ENCODE results near the gene RBM14.

RBM14 gene

DNA sequence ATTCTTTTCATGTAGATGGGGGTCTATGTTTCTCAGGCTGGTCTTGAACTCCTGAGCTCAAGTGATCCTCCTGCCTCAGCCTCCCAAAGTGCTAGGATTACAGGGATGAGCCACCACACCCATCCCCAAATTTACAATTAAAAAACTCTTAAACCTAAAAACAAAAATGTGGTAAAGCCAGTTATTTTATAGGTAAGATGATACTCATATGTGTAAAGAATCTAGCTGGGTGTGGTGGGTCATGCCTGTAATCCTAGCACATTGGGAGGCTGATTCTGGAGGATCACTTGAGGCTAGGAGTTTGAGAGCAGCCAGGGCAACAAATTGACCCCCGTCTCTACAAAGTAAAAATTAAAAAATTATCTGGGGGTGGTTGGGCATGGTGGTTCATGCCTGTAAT is 4.0 kb upstream of the RBM14 start:
- ChIA-PET POLR2A (interaction anchor here (0.6 to 1.6 kb wide), 4 partner anchors 20 to 284 kb away, joined by 3 to 10 read pairs (median 3); partner anchors contain the start of genes CCDC87, CCS, RBM4 and RBM4B), CTCF (interaction anchor here (0.6 kb wide), 2 partner anchors 301 to 744 kb away, joined by 4 to 5 read pairs; no protein-coding TSS in a partner anchor)
- no peak for TF ChIP-seq HDGF (IDR thresholded peaks at IDR 0.05; ENCODE audit: borderline replicate concordance)
- no peak for TF ChIP-seq CTBP1 (IDR thresholded peaks at IDR 0.05; ENCODE audit: borderline replicate concordance)
- TF ChIP-seq, protein P1, sequence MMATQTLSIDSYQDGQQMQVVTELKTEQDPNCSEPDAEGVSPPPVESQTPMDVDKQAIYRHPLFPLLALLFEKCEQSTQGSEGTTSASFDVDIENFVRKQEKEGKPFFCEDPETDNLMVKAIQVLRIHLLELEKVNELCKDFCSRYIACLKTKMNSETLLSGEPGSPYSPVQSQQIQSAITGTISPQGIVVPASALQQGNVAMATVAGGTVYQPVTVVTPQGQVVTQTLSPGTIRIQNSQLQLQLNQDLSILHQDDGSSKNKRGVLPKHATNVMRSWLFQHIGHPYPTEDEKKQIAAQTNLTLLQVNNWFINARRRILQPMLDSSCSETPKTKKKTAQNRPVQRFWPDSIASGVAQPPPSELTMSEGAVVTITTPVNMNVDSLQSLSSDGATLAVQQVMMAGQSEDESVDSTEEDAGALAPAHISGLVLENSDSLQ (IDR thresholded peaks at IDR 0.05) = no peak
- no peak for TF ChIP-seq SUZ12 (IDR thresholded peaks at IDR 0.05)
- no peak for TF ChIP-seq FOXA1 (IDR thresholded peaks at IDR 0.05)
- no peak for TF ChIP-seq ZNF384 (IDR thresholded peaks at IDR 0.05)
- no peak for TF ChIP-seq FOXM1 (IDR thresholded peaks at IDR 0.05; ENCODE audit: borderline replicate concordance)
- no peak for TF ChIP-seq NFRKB (IDR thresholded peaks at IDR 0.05)
- TF ChIP-seq BHLHE40 (IDR thresholded peaks at IDR 0.05; ENCODE audit: borderline replicate concordance) = no peak
- TF ChIP-seq SP1 (IDR thresholded peaks at IDR 0.05) = no peak
- TF ChIP-seq TARDBP (IDR thresholded peaks at IDR 0.05) = no peak
- no peak for TF ChIP-seq LEF1 (IDR thresholded peaks at IDR 0.05; ENCODE audit: borderline replicate concordance)
- TF ChIP-seq ELF4 (IDR thresholded peaks at IDR 0.05) = no peak
- no peak for TF ChIP-seq ARNT (IDR thresholded peaks at IDR 0.05)
- no peak for TF ChIP-seq L3MBTL2 (conservative IDR thresholded peaks at IDR 0.05)
- TF ChIP-seq FOXK2 (IDR thresholded peaks at IDR 0.05) = no peak
- no peak for DNase-seq (ENCODE audit: extremely low spot score)

DNA sequence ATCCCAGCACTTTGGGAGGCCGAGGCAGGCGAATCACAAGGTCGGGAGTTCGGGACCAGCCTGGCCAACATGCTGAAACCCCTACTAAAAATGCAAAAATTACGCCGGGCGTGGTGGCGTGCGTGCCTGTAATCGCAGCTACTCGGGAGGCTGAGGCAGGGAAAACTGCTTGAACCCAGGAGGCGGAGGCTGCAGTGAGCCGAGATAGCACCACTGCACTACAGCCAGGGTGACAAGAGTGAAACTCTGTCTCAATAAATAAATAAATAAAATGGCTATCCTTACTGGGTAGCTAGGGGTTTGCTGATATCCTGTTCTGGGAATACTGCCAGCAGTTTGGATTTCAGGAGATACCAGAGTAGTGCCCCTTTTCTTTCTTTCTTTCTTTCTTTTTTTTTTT is 2.4 kb upstream of the RBM14 start:
- DNase-seq (ENCODE audit: extremely low spot score) = no peak
- ChIA-PET CTCF (no interaction called here), POLR2A (interaction anchor here (0.7 to 1.6 kb wide), 4 partner anchors 9 to 238 kb away, joined by 3 to 10 read pairs (median 4); partner anchors contain the start of genes CCDC87 and CCS)
- TF ChIP-seq LEF1 (IDR thresholded peaks at IDR 0.05; ENCODE audit: borderline replicate concordance) (no peak), FOXA1 (IDR thresholded peaks at IDR 0.05) (no peak), ELF4 (IDR thresholded peaks at IDR 0.05) (no peak), HDGF (IDR thresholded peaks at IDR 0.05; ENCODE audit: borderline replicate concordance) (no peak), ZNF384 (IDR thresholded peaks at IDR 0.05) (no peak), L3MBTL2 (conservative IDR thresholded peaks at IDR 0.05) (no peak), FOXK2 (IDR thresholded peaks at IDR 0.05) (no peak), TARDBP (IDR thresholded peaks at IDR 0.05) (no peak), FOXM1 (IDR thresholded peaks at IDR 0.05; ENCODE audit: borderline replicate concordance) (no peak), NFRKB (IDR thresholded peaks at IDR 0.05) (no peak), ARNT (IDR thresholded peaks at IDR 0.05) (no peak), BHLHE40 (IDR thresholded peaks at IDR 0.05; ENCODE audit: borderline replicate concordance) (no peak), SP1 (IDR thresholded peaks at IDR 0.05) (no peak), CTBP1 (IDR thresholded peaks at IDR 0.05; ENCODE audit: borderline replicate concordance) (no peak), SUZ12 (IDR thresholded peaks at IDR 0.05) (no peak)
- TF ChIP-seq, protein P1 (IDR thresholded peaks at IDR 0.05) = no peak

DNA sequence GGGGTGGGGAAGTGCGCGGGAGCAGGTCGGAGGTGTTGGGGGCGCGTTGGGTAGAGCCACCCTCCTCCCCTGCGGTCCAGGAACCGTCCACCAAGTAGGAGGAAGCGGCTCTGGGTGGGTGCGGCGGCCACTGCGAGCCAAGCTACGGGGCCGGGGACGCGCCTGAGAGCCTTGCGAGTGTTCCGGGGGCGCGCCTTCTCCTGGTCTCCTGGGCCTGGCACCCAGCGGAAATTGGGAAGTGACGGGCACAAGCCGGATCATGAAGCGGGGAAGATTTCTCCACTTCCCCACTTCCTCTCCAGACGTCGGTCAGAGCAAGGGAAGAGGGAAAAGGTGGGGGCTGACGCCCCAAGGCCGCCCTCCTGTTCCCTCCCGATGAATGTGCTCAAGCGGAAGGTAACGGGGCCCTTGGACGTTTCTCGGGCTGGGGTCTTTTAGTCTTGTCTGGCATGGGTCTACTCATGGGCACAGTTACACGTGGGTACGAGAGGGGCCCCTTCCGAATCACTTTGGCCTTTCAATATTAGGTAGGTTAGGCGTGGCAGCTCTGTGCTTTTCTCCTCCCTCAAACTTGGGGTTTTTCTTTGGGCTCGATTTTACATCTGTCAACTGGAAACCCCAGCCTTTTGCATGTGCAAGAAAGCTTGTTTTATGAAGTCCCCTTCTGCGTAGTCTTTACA is 865 bp downstream of the RBM14 start:
- ChIA-PET POLR2A (interaction anchor here (0.6 to 4.4 kb wide), 20 partner anchors 8 to 269 kb away, joined by 3 to 84 read pairs (median 5); partner anchors contain the start of genes ACTN3, BBS1, CCDC87 and CCS), CTCF (interaction anchor here (1.2 to 2.0 kb wide), 3 partner anchors 22 to 60 kb away, joined by 3 to 5 read pairs (median 3); partner anchors contain the start of genes CCDC87, CCS, RBM4 and RBM4B)
- DNase-seq (ENCODE audit: extremely low spot score) = no peak
- TF ChIP-seq FOXK2 (IDR thresholded peaks at IDR 0.05) (no peak), L3MBTL2 (conservative IDR thresholded peaks at IDR 0.05) (no peak), LEF1 (IDR thresholded peaks at IDR 0.05; ENCODE audit: borderline replicate concordance) (no peak)

DNA sequence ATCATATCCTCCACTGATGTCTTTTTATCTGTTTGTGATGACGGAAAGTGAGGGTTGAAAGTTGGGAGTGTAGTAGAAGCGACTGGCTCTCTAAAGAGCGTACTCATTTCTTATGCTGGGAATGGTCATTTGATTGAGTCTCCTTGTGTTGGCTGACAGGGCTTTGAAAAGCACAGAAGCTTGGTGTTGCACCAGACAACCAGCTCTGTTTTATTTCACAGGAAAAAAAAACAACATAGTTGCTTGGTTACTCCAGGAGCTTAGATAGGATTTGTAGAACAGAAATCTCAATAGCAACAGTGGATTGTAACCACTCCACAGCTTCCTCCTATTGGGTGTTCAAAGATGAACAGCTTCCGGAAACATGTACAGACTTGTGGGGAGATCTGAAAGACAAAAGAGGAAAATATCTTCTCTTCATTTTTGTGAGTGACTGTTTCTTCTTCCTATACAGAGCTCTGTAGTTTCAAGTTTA is 2.7 kb downstream of the RBM14 start:
- ChIA-PET POLR2A (interaction anchor here (1.1 to 4.4 kb wide), 2 partner anchors 9 to 18 kb away, joined by 3 to 84 read pairs; partner anchors contain the start of gene RBM4), CTCF (interaction anchor here (0.7 kb wide), 1 partner anchor 58 kb away, joined by 3 read pairs; no protein-coding TSS in a partner anchor)
- no peak for DNase-seq (ENCODE audit: extremely low spot score)
- TF ChIP-seq SUZ12 (IDR thresholded peaks at IDR 0.05) (no peak), FOXK2 (IDR thresholded peaks at IDR 0.05) (no peak), ELF4 (IDR thresholded peaks at IDR 0.05) (no peak), SP1 (IDR thresholded peaks at IDR 0.05) (no peak), L3MBTL2 (conservative IDR thresholded peaks at IDR 0.05) (no peak), LEF1 (IDR thresholded peaks at IDR 0.05; ENCODE audit: borderline replicate concordance) (no peak), ARNT (IDR thresholded peaks at IDR 0.05) (no peak), ZNF384 (IDR thresholded peaks at IDR 0.05) (no peak), FOXM1 (IDR thresholded peaks at IDR 0.05; ENCODE audit: borderline replicate concordance) (no peak), NFRKB (IDR thresholded peaks at IDR 0.05) (no peak), CTBP1 (IDR thresholded peaks at IDR 0.05; ENCODE audit: borderline replicate concordance) (no peak)
- TF ChIP-seq, protein P1 (IDR thresholded peaks at IDR 0.05) = no peak

DNA sequence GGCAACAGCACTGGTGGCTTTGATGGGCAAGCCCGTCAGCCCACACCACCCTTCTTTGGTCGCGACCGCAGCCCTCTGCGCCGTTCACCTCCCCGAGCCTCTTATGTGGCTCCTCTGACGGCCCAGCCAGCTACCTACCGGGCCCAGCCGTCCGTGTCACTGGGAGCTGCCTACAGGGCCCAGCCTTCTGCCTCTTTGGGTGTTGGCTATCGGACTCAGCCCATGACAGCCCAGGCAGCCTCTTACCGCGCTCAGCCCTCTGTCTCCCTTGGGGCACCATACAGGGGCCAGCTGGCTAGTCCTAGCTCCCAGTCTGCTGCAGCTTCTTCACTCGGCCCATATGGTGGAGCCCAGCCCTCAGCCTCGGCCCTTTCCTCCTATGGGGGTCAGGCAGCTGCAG is 8.0 kb downstream of the RBM14 start:
- TF ChIP-seq ARNT (IDR thresholded peaks at IDR 0.05) = no peak
- no peak for TF ChIP-seq CTBP1 (IDR thresholded peaks at IDR 0.05; ENCODE audit: borderline replicate concordance)
- TF ChIP-seq FOXM1 (IDR thresholded peaks at IDR 0.05; ENCODE audit: borderline replicate concordance) = no peak
- TF ChIP-seq FOXA1 (IDR thresholded peaks at IDR 0.05) = no peak
- TF ChIP-seq SUZ12 (IDR thresholded peaks at IDR 0.05) = no peak
- no peak for TF ChIP-seq NFRKB (IDR thresholded peaks at IDR 0.05)
- TF ChIP-seq SP1 (IDR thresholded peaks at IDR 0.05) = no peak
- TF ChIP-seq LEF1 (IDR thresholded peaks at IDR 0.05; ENCODE audit: borderline replicate concordance) = no peak
- no peak for TF ChIP-seq ZNF384 (IDR thresholded peaks at IDR 0.05)
- TF ChIP-seq ELF4 (IDR thresholded peaks at IDR 0.05) = no peak
- TF ChIP-seq HDGF (IDR thresholded peaks at IDR 0.05; ENCODE audit: borderline replicate concordance) = no peak
- TF ChIP-seq TARDBP (IDR thresholded peaks at IDR 0.05) = no peak
- TF ChIP-seq, protein P1 (IDR thresholded peaks at IDR 0.05) = no peak
- TF ChIP-seq L3MBTL2 (conservative IDR thresholded peaks at IDR 0.05) = no peak
- TF ChIP-seq BHLHE40 (IDR thresholded peaks at IDR 0.05; ENCODE audit: borderline replicate concordance) = no peak
- no peak for TF ChIP-seq FOXK2 (IDR thresholded peaks at IDR 0.05)
- no peak for DNase-seq (ENCODE audit: extremely low spot score)
- POLR2A ChIA-PET = interaction anchor here (1.3 to 1.5 kb wide), 3 partner anchors 8 to 32 kb away, joined by 4 to 9 read pairs (median 8); partner anchors contain the start of genes CCDC87, RBM14 and RBM4
- CTCF ChIA-PET = no interaction called here
